Measurements from ENCODE around the gene F11.

DNA sequence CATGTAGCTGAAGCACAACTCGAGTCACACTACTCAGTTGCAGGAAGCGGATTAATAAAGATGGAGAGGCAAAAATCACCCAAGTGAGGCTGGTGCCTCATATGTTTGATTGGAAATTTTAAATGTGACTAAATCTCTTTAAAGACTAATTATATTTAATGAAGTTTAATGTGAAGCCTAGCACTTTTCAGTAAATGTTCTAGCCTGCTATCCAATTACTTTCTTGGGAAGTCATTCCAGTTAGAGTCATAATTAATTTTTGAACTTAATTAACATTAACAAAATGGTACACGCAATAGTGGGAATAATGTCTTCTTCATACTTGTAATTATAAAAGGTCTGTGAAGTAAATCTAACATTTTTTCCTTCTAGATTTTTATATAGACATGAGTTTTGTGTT is 20.6 kb downstream of the F11 start:
- no peak for TF ChIP-seq POLR2A (IDR thresholded peaks at IDR 0.05)
- TF ChIP-seq, protein P1, sequence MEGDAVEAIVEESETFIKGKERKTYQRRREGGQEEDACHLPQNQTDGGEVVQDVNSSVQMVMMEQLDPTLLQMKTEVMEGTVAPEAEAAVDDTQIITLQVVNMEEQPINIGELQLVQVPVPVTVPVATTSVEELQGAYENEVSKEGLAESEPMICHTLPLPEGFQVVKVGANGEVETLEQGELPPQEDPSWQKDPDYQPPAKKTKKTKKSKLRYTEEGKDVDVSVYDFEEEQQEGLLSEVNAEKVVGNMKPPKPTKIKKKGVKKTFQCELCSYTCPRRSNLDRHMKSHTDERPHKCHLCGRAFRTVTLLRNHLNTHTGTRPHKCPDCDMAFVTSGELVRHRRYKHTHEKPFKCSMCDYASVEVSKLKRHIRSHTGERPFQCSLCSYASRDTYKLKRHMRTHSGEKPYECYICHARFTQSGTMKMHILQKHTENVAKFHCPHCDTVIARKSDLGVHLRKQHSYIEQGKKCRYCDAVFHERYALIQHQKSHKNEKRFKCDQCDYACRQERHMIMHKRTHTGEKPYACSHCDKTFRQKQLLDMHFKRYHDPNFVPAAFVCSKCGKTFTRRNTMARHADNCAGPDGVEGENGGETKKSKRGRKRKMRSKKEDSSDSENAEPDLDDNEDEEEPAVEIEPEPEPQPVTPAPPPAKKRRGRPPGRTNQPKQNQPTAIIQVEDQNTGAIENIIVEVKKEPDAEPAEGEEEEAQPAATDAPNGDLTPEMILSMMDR (IDR thresholded peaks at IDR 0.05), result no peak
